Measurements from ENCODE around the gene BTG1. TPM values are rescaled to one million over a fixed set of nuclear protein-coding genes. Genes with fewer than 3 reads are reported as not detected.

The BTG1 gene
- total and polyA plus RNA-seq, 9 of the 15 experiments (the other 6 are each of a cell fraction or from before 2014, with no cell fraction given): 3.7 to 28.6 (median 7.4) TPM

DNA sequence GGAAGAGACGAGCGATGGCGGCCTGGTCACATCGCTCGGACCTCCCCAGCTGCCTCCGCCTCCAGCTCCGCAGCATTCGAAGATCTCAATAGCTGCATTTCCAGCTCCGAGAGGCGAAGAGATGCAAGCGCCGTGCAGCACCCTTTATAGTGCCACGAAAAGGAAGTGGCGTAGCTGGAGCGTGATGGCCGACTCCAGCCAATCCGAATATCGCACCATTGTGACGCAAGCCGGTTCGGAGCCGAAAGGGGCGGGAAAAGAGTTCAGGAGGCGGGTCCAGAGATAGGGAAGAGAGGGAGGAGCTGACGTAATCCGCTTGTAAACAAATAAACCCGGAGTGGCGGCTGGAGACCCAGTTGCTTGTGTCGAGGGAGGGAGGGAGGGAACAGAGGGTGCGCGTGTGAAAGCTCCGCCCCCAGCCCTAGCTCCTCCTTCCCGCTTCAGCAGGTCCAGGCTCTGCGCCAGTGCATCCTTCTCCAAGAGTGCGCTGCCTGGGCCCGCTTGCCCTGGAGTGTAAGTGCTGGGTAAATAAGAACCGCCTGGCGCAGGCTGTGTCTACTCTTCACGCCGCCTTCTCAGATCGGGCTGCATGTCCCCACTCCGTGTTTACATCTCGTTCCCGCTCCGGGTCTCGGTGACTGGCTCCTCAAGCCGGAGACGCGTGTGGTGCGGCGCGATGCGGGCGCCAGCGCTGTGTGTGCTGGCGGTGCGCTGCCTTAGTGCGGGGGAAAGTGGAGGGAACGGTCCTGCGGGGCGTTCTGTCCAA lies at the start of gene BTG1 (continued):
- TF ChIP-seq RCOR1 (IDR thresholded peaks at IDR 0.05; ENCODE audit: borderline replicate concordance in 1 of 2, low read depth in 2 of 2, low read length in 2 of 2) (peak in 1 of 2 experiments; percentile 84; a peak in 3 of 4 replicates), PTBP1 (IDR thresholded peaks at IDR 0.05; ENCODE audit: low read depth, low read length) (0 out of 2 replicates have a peak, but pooled peaks have one; percentile 14), ATF7 (IDR thresholded peaks at IDR 0.05) (peak; percentile 97), BMI1 (IDR thresholded peaks at IDR 0.05; ENCODE audit: low read length) (no peak), SMARCE1 (IDR thresholded peaks at IDR 0.05) (peak; percentile 31; the same call in 1 of the 2 replicates), LARP7 (IDR thresholded peaks at IDR 0.05) (no peak), GTF2F1 (IDR thresholded peaks at IDR 0.05; ENCODE audit: low read depth, low read length) (peak; percentile 99), NFIC (IDR thresholded peaks at IDR 0.05) (peak; percentile 59), FUS (optimal IDR thresholded peaks at IDR 0.05; ENCODE audit: low read depth, low read length) (no peak), FOXM1 (IDR thresholded peaks at IDR 0.05; ENCODE audit: low read depth) (no peak), FOXM1 (CRISPR knock-in tag; IDR thresholded peaks at IDR 0.05; ENCODE audit: low read depth) (0 out of 2 replicates have a peak, but pooled peaks have one; percentile 26), KHSRP (IDR thresholded peaks at IDR 0.05) (no peak), RBBP5 (IDR thresholded peaks at IDR 0.05; ENCODE audit: borderline replicate concordance, insufficient read depth, low read length, poor library complexity, severe bottlenecking) (peak; percentile 84), MXI1 (IDR thresholded peaks at IDR 0.05; ENCODE audit: low read depth, low read length) (peak; percentile 58; the same call in 1 of the 2 replicates), ZFP1 (CRISPR knock-in tag; IDR thresholded peaks at IDR 0.05) (no peak), XRCC5 (IDR thresholded peaks at IDR 0.05; ENCODE audit: low read depth, low read length) (no peak), HMG20A (CRISPR knock-in tag; conservative IDR thresholded peaks at IDR 0.05) (no peak), PATZ1 (CRISPR knock-in tag; IDR thresholded peaks at IDR 0.05; ENCODE audit: borderline replicate concordance) (peak; percentile 78), NFATC3 (IDR thresholded peaks at IDR 0.05) (no peak), RBM15 (IDR thresholded peaks at IDR 0.05; ENCODE audit: insufficient read depth, low read length) (no peak), BCOR (IDR thresholded peaks at IDR 0.05) (peak; percentile 81)
- TF ChIP-seq, protein P1, sequence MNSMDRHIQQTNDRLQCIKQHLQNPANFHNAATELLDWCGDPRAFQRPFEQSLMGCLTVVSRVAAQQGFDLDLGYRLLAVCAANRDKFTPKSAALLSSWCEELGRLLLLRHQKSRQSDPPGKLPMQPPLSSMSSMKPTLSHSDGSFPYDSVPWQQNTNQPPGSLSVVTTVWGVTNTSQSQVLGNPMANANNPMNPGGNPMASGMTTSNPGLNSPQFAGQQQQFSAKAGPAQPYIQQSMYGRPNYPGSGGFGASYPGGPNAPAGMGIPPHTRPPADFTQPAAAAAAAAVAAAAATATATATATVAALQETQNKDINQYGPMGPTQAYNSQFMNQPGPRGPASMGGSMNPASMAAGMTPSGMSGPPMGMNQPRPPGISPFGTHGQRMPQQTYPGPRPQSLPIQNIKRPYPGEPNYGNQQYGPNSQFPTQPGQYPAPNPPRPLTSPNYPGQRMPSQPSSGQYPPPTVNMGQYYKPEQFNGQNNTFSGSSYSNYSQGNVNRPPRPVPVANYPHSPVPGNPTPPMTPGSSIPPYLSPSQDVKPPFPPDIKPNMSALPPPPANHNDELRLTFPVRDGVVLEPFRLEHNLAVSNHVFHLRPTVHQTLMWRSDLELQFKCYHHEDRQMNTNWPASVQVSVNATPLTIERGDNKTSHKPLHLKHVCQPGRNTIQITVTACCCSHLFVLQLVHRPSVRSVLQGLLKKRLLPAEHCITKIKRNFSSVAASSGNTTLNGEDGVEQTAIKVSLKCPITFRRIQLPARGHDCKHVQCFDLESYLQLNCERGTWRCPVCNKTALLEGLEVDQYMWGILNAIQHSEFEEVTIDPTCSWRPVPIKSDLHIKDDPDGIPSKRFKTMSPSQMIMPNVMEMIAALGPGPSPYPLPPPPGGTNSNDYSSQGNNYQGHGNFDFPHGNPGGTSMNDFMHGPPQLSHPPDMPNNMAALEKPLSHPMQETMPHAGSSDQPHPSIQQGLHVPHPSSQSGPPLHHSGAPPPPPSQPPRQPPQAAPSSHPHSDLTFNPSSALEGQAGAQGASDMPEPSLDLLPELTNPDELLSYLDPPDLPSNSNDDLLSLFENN (IDR thresholded peaks at IDR 0.05; ENCODE audit: low read depth in 2 of 2, low read length in 2 of 2): peak in 1 of 2 experiments; percentile 92; a peak in 2 of 4 replicates
- TF ChIP-seq, protein P2, sequence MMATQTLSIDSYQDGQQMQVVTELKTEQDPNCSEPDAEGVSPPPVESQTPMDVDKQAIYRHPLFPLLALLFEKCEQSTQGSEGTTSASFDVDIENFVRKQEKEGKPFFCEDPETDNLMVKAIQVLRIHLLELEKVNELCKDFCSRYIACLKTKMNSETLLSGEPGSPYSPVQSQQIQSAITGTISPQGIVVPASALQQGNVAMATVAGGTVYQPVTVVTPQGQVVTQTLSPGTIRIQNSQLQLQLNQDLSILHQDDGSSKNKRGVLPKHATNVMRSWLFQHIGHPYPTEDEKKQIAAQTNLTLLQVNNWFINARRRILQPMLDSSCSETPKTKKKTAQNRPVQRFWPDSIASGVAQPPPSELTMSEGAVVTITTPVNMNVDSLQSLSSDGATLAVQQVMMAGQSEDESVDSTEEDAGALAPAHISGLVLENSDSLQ (IDR thresholded peaks at IDR 0.05): peak; percentile 91

Measured in K562 (cell line).